Esophagus muscularis mucosa (tissue), 4 donors: Measurements from ENCODE around the gene MAGI2. TPM values are rescaled to one million over a fixed set of nuclear protein-coding genes. Genes with fewer than 3 reads are reported as not detected.

ENCODE experiments used
- DNase-seq: peaks from one replicate; pipeline ENCODE4 v3.0.0-alpha.2; 2017; ENCODE audit errors: extremely low spot score
- H3K27ac ChIP-seq, 4 donors: fragments of 200-600 bp; sonication (generic); replicated peaks in 1 of 4; 1 replicate in 3 of 4; 2 replicates in 1 of 4; pipeline ENCODE4 v1.5.1; 2016 to 2019; ENCODE audit warnings: mild to moderate bottlenecking in 1 of 4
- H3K27me3 ChIP-seq, 4 donors: fragments of 200-600 bp; sonication (generic); one replicate each; pipeline versions ENCODE4 v1.5.1 to v1.6.0; 2016 to 2019
- H3K36me3 ChIP-seq, 4 donors: fragments of 200-600 bp; sonication (generic); one replicate each; pipeline ENCODE4 v1.5.1; 2016 to 2019
- H3K4me1 ChIP-seq, 4 donors: fragments of 200-600 bp; sonication (generic); one replicate each; pipeline ENCODE4 v1.5.1; 2016 to 2019
- H3K4me3 ChIP-seq, 4 donors: fragments of 200-600 bp; sonication (generic); 1 replicate in 2 of 4; 2 replicates in 2 of 4; pipeline ENCODE4 v1.5.1; 2016 to 2019; ENCODE audit warnings: mild to moderate bottlenecking in 4 of 4, moderate library complexity in 1 of 4
- H3K9me3 ChIP-seq, 4 donors: fragments of 200-600 bp; sonication (generic); 1 replicate in 3 of 4; 2 replicates in 1 of 4; pipeline ENCODE4 v1.5.1; 2016 to 2019
- EP300 ChIP-seq: sonication (generic); formaldehyde crosslinking; IDR thresholded peaks from one replicate; pipeline ENCODE4 v1.6.1; 2017; ENCODE audit warnings: antibody characterized with exemption
- POLR2A ChIP-seq: fragments of 450-650 bp; IDR thresholded peaks from one replicate; pipeline ENCODE4 v1.6.1; 2017; ENCODE audit warnings: antibody characterized with exemption, moderate library complexity, mild to moderate bottlenecking, low read depth
- POLR2AphosphoS5 ChIP-seq, 2 donors: sonication (generic); formaldehyde crosslinking; IDR thresholded peaks; one replicate each; pipeline ENCODE4 v1.6.1; 2017; ENCODE audit warnings: antibody characterized with exemption in 2 of 2
- WGBS: methylation state at CpG from one replicate; pipeline ENCODE4 v1.1.5; 2018; 5-methylcytosine and 5-hydroxymethylcytosine counted together
- intact Hi-C: fragments of 100-400 bp; cut with DNase I; formaldehyde crosslinking; loops from one replicate; pipeline ENCODE4 v1.15.1; 2023
- total RNA-seq, 4 donors: library from RNA; depleted of rRNA; stranded (reverse); fragments of >200 nt; gene quantifications; one replicate each; pipeline versions ENCODE4 v1.1.0 to v1.2.1, GENCODE V29; 2016
- TF ChIP-seq, protein P1 (sequence below), 3 experiments: fragments of 200-600 bp in 2 of 3; fragments of 450-650 bp in 1 of 3; sonication (generic) in 2 of 3; IDR thresholded peaks; one replicate each; pipeline ENCODE4 v1.5.1; 2017 to 2019; ENCODE audit warnings: antibody characterized with exemption in 3 of 3, mild to moderate bottlenecking in 2 of 3, moderate library complexity in 1 of 3

The MAGI2 gene
- total RNA-seq, 4 donors from 2014 or later: 14.4 to 22.3 (median 21.2) TPM

DNA sequence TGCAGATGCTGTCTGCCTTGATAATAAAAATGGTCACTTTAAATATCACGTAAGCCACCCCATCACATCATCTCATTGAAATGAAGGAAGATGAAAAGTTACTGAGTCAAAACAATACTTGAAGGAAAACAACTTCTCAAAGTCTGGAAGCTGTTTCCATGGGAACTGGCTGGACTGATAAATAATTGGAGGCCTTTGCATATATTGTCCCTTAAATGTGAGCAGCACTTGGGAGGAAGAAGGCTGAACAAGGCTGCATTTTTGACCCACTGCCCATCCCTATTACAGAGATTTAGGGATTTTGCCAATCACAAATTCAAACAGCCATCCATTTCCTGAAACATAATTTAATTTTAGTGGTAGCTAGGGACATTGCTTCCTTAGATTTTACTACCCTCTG lies 18.2 kb upstream of the MAGI2 start:
- no peak for DNase-seq
- 66% methylated on average over 1 of the region's 1 CpG for WGBS
- Histone ChIP-seq H3K27ac (no peak overlapping the region), H3K9me3 (no peaks in the 10 kb centered on the region), H3K27me3 (no peaks in the 10 kb centered on the region), H3K4me1 (peaks cover 0 to 7% (median 0%) of the 10 kb centered on the region in 4 donors), H3K36me3 (no peaks in the 10 kb centered on the region), H3K4me3 (no peak overlapping the region)
- intact Hi-C loops: no loop called here
- TF ChIP-seq POLR2A: no peak
- TF ChIP-seq EP300: no peak

- H3K27me3 ChIP-seq: no peaks in the 10 kb centered on the region
Measured at GRCh38 chr7:79471283-79471682, 17.8 kb upstream of the MAGI2 start.

DNA sequence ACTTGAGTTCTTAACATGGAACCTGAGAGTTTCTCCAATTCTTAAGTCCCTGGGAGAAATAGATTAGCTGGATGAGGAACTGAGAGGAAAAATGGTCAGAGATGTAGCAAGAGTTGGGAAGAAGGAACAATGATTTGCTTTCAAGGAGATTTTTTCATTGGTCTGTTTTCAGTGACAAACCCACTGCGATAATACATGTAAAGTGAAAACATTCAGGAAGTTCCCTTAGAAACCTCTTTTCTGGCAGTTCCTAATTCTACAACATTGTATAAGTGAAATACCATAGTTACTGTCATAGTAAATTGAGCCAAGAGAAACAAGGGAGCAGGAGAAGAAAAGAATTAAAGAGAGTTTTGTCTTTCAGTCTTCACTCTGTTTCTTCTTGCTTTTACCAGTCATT lies 12.1 kb upstream of the MAGI2 start:
- Histone ChIP-seq H3K4me1 (peaks cover 0 to 10% (median 2%) of the 10 kb centered on the region in 4 donors), H3K27ac (no peak overlapping the region), H3K27me3 (no peaks in the 10 kb centered on the region), H3K36me3 (peaks cover 0 to 6% (median 0%) of the 10 kb centered on the region in 4 donors), H3K9me3 (no peaks in the 10 kb centered on the region), H3K4me3 (no peak overlapping the region)
- DNase-seq: no peak
- whole genome bisulfite sequencing: 90% methylated on average over 1 of the region's 1 CpG
- intact Hi-C loops: no loop called here
- TF ChIP-seq, protein P1, sequence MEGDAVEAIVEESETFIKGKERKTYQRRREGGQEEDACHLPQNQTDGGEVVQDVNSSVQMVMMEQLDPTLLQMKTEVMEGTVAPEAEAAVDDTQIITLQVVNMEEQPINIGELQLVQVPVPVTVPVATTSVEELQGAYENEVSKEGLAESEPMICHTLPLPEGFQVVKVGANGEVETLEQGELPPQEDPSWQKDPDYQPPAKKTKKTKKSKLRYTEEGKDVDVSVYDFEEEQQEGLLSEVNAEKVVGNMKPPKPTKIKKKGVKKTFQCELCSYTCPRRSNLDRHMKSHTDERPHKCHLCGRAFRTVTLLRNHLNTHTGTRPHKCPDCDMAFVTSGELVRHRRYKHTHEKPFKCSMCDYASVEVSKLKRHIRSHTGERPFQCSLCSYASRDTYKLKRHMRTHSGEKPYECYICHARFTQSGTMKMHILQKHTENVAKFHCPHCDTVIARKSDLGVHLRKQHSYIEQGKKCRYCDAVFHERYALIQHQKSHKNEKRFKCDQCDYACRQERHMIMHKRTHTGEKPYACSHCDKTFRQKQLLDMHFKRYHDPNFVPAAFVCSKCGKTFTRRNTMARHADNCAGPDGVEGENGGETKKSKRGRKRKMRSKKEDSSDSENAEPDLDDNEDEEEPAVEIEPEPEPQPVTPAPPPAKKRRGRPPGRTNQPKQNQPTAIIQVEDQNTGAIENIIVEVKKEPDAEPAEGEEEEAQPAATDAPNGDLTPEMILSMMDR (IDR thresholded peaks at IDR 0.05): no peak
- TF ChIP-seq EP300: no peak
- no peak for TF ChIP-seq POLR2AphosphoS5 (IDR thresholded peaks at IDR 0.05)
- TF ChIP-seq POLR2A: no peak

More at GRCh38 chr7:79471283-79471682, 17.8 kb upstream of the MAGI2 start:
- Histone ChIP-seq H3K36me3 (no peaks in the 10 kb centered on the region), H3K9me3 (no peaks in the 10 kb centered on the region), H3K4me3 (no peak overlapping the region), H3K4me1 (peaks cover 0 to 7% (median 0%) of the 10 kb centered on the region in 4 donors), H3K27ac (no peak overlapping the region)
- intact Hi-C loops: no loop called here
- DNase-seq: no peak
- TF ChIP-seq POLR2AphosphoS5 (IDR thresholded peaks at IDR 0.05) (no peak), EP300 (no peak)
- TF ChIP-seq, protein P1 (IDR thresholded peaks at IDR 0.05): no peak

DNA sequence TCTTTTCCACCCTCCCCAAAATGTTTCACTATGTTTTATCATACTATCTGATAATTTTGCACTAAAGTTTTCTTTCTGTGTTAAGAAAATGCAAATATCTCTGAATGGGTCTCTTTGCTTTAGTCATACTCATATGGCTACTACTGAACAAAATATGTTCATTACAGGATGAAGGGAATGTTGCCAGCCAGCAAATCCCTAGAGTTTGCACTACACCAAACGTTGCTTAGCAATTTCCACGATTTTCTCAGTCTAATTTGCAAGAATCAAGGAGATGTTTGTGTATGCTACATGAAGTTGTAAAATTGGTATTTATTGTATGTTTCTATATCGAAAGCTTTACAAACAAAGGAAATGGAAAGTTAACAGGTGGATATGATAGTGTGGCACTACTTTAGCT lies 10.6 kb upstream of the MAGI2 start:
- DNase-seq: no peak
- WGBS: 78% methylated on average over 3 of the region's 3 CpGs
- Histone ChIP-seq H3K9me3 (no peaks in the 10 kb centered on the region), H3K4me1 (peaks cover 4 to 21% (median 8%) of the 10 kb centered on the region in 4 donors), H3K36me3 (peaks cover 0 to 17% (median 2%) of the 10 kb centered on the region in 4 donors), H3K27ac (no peak overlapping the region), H3K4me3 (no peak overlapping the region), H3K27me3 (no peaks in the 10 kb centered on the region)
- intact Hi-C loops: no loop called here
- TF ChIP-seq POLR2AphosphoS5 (IDR thresholded peaks at IDR 0.05): no peak
- no peak for TF ChIP-seq EP300
- no peak for TF ChIP-seq POLR2A
- TF ChIP-seq, protein P1 (IDR thresholded peaks at IDR 0.05): no peak

DNA sequence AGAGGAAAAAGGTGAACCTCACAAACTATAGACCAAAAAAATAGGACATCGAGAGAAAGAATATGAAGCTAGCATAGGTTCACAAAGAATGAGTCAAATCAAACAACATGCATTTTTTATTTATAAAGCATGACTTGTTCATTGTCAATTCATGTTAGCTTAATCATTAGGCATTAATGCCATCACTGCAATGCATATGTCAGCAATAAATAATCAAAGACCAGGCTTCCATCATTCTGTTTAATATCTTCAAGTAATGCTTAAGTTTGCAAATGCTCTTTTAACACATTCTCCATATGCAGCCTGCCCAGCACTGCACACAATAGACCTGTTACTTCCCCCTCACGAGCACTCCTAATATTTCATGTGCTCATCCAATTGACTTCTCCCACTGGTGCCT lies 8.9 kb upstream of the MAGI2 start:
- 92% methylated on average over 2 of the region's 2 CpGs for WGBS
- intact Hi-C loops: no loop called here
- peaks cover 4 to 32% (median 16%) of the 10 kb centered on the region in 4 donors for H3K4me1 ChIP-seq

More for the DNA sequence above, 8.9 kb upstream of the MAGI2 start:
- TF ChIP-seq POLR2A (no peak), EP300 (no peak), POLR2AphosphoS5 (IDR thresholded peaks at IDR 0.05) (no peak)
- TF ChIP-seq, protein P1 (IDR thresholded peaks at IDR 0.05): no peak
- Histone ChIP-seq H3K36me3 (peaks cover 0 to 26% (median 6%) of the 10 kb centered on the region in 4 donors), H3K9me3 (no peaks in the 10 kb centered on the region), H3K27me3 (no peaks in the 10 kb centered on the region), H3K4me3 (no peak overlapping the region), H3K27ac (no peak overlapping the region)
- DNase-seq: no peak
